HG03460 (cell line): ENCODE measurements around the gene CYB5D1.
"Not testable (repeated sequence)": the region's sequence is repeated elsewhere in the genome, so short reads cannot be mapped to it uniquely, and the experiment has no call there.

ENCODE experiments used
- ATAC-seq: cut with Tn5 transposase; IDR thresholded peaks from one replicate; pipeline ENCODE4 v1.9.1; 2021; ENCODE audit not compliant: unreplicated experiment

The CYB5D1 gene

DNA sequence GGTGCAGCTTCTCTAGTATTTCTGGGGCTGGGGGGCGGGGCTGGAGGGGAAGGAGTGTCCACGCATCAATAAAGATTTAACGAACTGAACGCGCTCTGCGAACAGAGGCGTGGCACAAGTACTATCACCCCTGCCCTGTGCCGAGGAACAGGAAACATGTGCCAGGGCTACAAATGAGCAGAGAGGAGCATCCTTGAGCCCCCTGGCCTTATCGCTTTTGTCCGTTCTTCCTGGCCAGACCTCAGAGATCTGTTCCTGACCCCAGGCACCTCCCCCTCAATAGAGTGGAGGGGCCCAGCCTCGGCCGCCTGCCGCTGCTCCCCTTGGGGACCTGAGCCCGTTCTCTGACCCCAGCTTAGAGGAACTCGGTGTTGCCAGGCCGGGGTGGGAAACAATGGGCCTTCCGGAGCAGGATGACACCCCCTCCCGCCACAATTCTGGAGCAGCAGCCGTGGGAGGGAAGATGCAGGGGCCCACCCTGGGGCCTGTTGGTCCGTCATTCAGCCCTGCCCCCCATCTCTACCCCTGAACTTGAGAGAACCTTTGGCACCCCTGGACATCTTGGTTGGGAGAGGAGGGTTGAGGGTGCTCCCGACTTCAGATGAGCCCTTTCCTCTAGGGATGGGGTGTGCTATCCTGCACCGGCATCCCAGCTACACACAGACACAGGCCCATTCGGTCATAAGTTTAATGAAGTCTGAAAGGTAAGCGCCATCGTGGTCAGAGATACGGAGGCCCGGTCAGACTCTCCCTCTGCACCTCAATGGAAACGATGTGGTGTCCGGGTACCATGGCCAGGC lies 1.6 kb upstream of the CYB5D1 start:
- ATAC-seq = no peak

DNA sequence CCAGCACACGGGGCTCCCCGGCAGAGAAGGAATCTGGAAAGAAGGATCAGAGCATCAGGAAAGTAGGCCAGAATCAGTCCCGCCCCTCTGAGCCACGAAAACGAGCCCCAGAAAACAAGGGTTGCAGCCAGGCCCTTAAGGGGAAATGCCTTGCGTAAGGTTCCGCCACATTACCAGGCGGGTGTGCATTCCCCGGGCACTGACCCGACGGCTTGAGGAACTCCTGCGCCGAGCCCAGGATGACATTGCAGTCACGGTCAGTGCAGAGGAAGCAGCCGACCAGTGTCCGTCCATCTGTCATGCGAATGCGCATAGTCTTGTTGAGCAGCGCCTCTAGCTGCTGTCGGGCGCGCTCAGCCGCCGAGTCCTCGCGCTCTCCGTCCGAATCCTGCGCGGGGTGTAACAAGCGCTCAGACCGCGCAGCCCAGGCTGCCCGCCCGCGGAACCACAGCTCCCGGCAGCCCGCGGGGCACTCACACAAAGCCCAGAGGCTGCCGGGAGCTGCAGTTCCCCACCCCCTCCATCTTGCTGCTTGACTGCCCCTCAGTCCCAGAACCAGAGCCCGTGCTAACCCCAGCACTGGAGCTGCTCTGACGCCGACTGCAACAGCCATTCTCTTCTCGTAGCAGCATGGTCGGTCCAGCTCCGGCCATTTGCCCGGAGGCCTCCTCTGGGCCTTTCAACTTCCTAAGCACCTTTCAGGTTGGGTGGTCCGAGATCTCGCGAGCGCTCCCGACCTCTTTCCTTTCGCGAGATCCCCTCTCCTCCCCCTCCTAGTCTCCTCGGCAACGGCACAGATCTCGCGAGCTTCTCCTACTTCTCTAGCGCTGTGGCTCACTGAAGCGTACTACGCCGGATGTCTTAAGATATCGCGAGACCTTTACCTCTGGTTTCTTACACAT lies 741 bp upstream of the CYB5D1 start, which contains the start of gene NAA38:
TSS of gene NAA38 (minus strand) at position 749 of the 902 bp plus-strand sequence. CDS start at position 653, 96 bp downstream.
- peak; percentile 73 for ATAC-seq

DNA sequence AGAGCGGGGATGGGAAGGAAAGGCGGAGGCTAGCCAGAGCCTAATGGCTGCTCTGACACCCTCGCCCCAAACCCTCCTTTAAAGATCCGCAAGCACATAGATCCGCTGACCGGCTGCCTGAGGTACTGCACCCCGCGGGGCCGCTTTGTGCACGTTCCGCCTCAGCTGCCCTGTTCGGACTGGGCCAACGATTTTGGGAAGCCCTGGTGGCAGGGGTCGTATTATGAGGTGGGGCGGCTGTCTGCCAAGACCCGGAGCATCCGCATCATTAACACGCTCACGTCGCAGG lies 663 bp downstream of the CYB5D1 start:
- no peak for ATAC-seq

DNA sequence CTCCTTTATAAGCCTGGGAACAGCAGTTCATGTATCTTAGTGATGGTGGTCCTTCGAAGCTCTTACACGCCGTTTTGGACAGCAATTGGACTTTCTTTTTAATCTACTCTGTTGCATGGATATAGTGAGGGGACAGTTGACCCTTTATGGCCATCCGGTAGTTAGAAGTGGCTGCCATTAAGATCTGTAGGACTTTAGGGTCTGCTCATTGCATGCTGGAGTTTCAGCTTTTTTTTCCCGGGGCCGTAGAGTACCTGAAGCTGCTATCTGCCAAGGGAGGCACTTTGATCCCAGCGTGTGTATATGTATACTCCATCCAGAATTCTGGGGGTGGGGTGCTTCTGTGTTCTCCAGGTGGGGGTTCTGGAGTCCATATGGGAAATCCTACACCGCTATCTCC lies 1.2 kb downstream of the CYB5D1 start:
- ATAC-seq = no peak

DNA sequence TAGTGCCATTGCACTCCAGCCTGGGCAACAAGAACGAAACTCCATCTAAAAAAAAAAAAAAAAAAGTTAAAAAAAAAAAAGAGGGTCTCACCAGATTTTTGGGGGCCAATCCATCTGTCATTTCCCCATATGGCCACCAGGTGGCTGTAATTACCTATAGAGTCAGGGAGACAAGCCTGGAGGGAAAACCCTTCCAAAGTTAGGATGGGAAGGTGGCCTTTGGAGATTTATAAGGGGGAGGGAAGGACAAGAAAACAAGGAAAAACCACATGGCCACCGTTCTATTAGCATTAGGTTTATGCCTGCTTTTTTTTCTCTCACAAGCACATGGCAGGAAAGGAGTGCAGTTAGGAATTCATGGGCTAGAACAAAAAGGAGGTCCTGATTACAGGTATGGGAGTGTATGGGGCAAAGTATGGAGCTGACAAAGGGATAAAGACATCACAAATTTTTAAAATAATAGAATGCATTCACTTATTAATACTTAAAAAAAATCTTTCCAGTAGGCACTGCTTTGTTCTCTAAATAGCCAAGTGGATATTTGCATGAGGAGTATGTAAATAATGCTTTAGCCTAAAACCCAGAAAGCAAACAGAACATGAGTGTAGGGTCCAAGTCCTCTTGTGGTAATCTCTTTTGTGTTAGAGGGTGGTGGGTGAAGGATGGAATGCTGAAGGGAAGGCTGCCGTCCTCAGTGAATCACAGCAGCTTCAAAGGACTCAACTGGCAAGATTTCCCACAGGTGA lies 5.1 kb downstream of the CYB5D1 start:
- no peak for ATAC-seq

DNA sequence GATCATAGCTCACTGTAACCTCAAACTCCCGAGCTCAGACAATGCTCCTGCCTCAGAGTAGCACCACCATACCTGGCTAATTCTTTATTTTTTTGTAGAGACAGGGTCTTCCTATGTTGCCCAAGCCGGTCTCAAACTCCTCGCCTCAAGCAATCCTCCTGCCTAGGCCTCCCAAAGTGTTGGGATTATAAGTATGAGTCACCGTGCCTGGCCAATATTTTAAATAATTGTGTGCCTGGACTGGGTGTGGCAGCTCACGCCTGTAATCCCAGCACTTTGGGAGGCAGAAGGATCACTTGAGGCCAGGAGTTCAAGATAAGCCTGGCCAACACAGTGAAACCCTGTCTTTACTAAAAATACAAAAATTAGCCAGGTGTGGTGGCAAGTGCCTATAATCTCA lies 6.6 kb downstream of the CYB5D1 start:
- ATAC-seq = not testable (repeated sequence)

DNA sequence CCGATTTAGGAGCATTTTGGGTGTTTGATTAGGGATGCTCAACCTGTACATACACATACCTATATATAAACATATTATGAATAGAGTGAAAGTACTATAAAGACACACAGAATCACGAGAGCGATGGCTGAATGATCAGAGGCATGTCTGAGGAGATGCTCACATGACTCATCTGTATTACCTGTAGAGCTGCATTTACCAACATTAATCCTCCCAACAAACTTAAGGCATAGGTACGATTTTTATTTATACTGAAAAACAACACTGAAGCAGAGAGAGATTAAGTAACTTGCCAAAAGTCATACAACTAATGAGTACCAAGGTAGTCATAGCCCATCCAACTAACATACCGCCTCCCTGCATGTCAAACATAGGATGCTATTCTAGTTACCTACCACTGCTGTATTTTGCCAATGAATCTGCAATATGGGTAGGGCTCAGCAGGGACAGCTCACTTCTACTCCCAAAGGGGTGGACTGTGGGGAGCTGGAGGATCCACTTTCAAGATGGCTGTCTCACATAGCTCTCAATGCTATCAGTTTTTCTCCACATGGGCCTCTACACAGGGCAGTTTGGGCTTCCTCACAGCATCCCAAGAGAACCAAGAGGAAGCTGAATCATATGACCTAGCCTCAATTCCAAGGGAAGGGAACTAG lies 7.3 kb downstream of the CYB5D1 start:
- no peak for ATAC-seq

DNA sequence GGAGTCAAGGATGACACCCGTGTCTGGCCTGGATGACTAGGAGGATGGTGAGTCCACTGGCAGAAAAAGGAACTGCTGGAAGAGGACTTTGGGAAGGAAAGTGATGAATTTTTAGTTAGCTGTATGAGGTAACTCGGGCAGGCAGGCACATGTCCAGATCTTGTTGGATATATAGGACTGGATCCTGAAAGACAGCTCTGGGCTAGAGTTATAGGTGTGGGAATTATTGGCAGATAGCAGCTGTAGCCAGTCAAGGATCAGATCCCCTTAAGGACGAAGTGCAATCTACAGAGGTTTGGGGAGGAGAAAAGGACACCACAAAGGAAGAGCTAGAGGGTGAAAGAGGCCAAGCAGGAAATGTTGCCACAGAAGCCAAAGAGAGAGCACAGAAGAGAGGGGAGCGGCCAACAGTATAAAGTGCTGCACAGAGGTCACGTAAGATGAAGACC lies 10.1 kb downstream of the CYB5D1 start:
- no peak for ATAC-seq

DNA sequence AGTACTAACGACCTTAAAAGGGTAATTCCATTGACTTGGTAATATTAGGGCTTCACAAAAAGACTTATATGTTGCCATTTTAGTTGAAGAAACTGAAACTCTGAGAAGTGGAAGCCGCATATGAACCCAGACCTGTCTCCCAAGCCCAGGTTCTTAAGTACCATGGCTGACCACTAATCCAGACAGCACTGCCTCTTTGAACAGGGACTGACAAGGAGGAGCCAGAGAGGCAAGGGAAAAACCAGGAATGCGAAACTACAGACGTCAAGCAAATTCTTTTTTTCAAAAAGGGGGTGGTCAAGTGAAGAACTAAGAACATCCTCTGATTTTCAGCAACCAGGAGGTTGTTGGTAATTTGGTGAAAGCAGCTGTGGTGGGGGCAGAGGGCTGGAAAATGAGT lies 15.2 kb downstream of the CYB5D1 start:
- ATAC-seq = no peak

DNA sequence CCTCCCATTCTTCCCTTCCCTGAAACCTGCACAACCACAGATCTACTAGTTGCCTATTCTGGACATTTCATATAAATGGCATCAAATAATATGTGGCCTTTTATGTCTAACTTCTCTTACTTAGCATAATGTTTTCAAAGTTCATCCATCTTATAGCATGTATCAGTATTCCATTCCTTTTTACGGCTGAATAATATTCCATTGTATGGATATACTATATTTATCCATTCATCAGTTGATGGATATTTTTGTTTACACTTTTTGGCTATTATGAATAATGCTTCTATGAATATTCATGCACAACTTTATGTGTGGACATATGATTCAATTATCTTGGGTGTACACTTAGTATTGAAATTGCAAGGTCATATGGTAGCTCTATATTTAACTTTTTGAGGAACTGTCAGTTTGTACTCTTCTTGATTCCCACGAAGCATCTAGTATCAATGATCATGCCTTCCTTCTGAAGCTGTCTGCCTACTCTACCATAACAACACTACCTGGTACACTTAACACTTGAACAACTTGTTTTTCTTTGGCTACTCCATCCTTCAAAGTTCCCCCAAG lies 18.1 kb downstream of the CYB5D1 start:
- no peak for ATAC-seq

DNA sequence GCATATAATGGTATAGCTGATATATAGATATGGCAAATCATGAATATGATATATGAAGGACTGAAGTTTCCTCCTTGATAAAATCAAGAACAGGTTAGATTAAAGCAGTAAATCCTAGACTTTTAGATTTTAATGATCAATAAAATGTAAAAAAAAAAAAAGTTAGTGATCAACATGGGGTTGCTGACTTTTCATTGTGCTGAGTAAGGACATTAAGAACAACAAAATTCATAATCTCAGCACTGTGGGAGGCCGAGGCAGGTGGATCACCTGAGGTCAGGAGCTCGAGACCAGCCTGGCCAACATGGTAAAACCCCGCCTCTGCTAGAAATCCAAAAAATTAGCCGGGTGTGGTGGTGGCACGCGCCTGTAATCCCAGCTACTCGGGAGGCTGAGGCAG lies 20.4 kb downstream of the CYB5D1 start:
- no peak for ATAC-seq

DNA sequence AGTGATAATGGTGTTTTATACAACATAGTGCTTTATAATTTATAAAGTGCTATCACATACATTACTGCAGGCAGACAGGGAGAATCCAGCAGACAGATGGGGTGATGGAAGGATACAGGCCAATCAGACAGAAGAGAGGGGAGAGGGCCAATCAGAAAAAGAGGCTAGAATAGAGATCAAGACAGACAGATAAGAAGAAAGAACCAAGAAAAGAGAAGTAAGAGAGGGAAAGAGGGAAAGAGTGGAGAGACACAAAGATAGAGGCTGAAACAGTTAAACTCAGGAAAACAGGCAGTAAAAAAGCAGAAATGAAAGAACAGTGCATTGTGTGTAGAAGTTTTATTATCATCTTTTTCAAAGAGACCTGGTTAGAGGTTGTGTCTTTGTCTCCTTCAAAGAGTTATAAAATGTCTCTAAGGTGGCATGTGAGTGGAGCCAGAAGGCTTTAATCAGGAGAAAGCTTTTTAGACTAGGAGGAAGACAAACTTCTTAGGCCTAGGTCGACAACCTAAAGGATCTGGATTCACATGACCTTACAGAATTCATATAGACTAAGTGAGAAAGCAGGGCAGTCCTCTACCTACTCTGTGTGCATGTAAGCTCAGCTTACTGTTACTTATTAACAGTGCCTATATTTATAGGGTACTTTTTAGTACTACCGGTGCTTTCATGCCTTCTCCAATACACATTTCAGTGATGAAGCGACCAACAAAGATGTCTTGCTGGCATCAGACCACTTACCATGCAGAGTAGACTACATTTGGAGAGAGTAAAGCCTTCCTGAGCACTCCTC lies 22.5 kb downstream of the CYB5D1 start:
- no peak for ATAC-seq

DNA sequence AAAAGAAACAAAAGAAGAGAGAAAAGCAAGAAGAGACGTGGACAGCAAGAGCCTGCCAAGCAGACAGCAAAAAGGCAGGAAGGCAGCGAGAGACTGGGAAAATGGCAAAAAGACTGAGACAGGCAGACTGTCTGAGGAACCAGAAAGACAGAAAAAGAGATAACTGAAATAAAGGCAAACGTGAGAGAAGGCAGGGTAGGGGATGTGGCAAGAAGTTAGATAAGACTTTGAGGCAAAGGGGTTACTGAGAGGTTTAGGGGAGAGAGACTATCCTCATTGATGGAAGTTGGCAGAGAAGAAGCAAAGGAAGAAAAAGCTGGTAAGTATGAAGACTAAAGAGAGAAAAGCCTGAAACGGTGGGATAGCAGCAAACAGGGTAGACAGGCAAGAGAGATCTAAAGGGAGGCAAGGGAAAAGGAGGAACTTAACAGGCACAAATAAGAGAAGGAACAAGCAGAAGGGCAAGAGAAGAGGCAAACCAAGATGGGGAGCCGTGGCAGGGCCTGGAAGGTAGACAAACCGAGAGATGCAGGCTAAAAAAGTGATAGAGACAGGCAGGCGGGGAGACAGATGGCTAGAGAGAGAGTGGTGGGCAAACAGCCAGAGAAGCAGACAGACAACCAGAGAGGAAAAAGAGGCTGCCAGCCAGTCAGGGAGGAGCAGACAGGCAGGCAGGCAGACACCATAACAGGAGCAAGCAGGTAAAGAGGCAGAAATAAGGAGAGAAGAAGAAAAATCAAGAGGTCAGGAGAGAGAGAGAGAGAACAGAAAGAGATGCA lies 23.7 kb downstream of the CYB5D1 start:
- ATAC-seq = no peak

DNA sequence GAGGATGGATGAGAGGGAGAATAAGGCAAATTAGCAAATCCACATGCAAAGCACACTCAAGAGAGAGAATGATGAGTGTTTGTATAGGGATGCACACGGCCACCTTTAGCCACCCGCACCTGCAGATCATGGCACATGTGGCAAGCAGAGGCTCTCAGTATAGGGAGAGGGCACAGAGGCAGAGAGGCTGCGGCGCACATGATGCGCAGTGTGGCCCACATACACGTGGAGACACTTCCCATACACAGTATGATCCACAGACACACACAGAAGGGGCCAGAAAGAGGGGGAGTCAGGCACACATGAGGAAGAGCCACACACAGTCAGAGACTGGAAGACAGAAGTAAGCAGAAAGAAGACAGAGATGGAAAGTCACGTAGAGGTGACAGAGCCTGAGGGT lies 24.3 kb downstream of the CYB5D1 start:
- ATAC-seq = no peak

DNA sequence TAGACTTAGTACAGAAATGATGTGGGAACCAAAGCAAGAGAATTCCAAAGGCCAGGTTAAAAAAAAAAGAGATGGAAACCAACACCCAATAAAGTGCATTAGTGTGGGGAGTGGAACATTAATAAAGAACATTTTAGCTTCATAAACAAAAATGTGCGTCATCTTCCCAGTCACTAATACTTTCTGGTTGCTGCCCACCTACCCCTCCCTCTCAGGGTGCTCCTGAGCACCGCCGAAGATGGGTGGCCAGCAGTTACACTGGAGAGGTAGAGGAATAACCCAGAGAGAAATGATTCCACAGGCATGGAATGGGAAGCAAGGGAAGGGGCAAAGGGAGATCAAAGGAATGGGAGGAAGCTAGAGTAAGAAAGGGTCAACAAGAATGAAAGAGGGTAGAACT lies 24.8 kb downstream of the CYB5D1 start:
- ATAC-seq = no peak

DNA sequence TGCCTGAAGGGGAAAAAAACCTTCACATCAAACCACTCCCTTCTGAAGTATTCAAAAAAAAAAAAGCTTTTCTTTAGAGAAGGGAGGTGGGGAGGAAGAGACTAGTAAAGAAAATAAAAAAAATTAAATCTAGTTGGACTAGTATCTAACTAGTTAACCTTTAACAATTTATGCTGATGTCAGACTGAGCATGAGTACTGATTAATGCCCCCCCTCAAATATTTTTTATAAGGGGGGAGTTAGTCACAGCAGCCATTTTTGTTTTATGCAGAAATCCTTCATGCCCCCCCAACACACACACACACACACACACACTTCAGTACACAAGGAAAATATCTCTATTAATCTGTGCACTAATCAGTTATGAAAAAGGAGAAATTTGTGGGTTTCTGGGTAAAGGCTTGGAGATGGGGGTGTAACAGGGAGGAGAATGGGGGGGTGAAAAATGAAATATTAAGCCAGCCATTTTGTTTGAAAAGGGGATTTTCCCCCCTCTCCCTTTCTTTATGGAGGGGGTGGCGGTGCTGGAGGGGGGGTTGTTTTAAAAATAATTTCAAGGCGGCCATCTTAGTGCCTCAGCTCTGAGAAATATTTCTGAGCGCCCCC lies 26.1 kb downstream of the CYB5D1 start:
- ATAC-seq = no peak

DNA sequence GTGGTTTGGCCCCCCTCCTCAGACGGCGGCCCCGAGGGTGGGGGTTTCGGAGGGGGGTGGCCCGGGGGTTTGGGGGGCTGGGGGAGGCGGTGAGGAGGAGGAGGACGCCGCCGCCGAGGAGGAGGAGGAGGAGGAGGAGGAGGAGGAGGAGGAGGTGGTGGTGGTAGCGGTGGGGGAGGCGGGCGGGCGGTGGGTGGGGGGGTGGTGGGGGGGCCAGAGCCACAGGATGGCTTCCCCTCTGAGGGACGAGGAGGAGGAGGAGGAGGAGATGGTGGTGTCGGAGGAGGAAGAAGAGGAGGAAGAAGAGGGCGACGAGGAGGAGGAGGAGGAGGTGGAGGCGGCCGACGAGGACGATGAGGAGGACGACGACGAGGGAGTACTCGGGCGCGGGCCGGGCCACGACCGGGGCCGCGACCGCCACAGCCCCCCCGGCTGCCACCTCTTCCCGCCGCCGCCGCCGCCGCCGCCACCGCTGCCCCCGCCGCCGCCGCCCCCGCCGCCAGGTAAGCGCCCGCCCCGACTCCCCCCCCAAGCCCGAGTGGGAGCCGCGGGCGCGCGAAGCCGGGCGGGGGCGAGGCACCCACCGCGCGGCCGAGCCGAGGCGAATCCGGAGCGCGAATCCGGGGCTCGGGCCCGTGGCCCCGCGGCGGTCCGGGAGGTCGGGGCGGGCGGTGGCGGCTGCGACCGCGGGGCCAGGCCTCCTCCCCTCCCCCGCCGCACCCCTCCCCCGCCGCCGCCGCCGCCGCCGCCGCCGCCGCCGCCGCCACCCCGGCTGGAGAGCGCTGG lies 27.0 kb downstream of the CYB5D1 start:
- no peak for ATAC-seq
